Ecto neural progenitor cell (in vitro differentiated cells): Measurements from ENCODE around the gene CEACAM3.
A peak's percentile ranks its signal among the peaks of the same experiment; 100 is the strongest.
"Not testable (repeated sequence)": the region's sequence is repeated elsewhere in the genome, so short reads cannot be mapped to it uniquely, and the experiment has no call there.

Source experiments
- DNase-seq: peaks from one replicate; pipeline ENCODE4 v3.0.0-alpha.2; 2018; ENCODE audit warnings: low spot score

CEACAM3 gene

DNA sequence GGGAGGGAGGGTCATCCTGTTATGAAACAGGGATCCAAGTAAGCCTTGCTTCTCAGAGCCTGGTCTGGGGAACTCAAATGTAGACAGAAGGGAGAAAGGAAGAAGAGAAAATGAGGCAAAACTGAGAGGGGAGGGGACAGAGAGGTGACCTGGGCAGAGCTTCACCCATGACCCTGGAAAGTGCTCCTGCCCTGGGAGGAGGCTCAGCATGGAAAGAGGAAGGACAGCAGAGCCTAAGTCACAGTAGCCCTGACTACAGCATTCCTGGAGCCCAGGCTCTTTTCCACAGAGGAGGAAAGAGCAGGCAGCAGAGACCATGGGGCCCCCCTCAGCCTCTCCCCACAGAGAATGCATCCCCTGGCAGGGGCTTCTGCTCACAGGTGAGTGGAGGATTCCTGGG lies at the start of gene CEACAM3:
Gene CEACAM3, plus strand, starts transcription at position 226 of the 400 bp plus-strand sequence. Its CDS starts 91 bp downstream, at position 317.
- DNase-seq, result no peak

DNA sequence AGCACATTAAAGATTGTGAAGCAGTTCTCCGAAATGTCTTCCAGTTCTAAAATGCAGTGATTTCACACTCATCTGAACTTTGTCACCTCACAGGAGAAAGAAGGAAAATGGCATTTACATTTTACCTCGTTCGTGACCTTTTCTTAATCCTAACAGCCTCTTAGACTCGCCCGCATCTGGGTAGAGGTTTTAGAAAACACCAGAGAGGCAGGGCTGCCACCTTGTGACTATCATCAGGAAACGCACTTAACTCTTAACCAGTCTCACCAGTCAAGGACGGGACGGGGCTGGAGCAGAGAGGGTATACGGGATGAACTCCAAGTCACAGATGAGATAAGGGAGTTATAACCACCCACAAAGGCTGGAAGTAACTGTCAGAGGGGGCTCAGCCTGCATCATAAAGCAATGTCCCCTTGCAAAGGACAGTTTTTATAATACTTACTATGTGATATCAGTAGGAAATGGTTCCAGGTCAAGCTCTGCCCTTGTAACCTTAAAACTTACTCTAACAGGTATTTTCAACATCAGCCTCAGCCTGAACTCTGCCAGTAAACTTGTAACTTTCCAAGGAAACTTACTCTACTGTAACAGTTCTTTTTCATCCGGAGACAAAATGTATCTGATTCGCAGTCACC lies 49.7 kb upstream of the CEACAM3 start:
- DNase-seq, result peak; percentile 62

DNA sequence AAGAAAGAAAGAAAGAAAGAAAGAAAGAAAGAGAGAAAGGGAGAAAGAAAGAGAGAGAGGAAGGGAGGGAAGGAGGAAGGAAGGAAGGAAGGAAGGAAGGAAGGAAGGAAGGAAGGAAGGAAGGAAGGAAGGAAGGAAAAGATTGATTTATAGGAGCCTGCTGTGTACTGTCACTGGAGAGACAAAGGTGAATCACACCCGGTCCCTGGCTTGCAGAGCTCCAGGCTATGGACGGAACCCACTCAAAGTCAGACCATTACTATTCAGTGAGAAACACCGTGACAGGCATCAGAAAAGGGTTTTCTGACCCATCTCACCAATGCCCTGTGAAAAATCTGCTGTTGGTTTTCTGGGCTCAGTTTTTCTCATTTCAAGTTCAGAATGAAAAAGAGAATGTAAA lies 48.4 kb upstream of the CEACAM3 start:
- no peak for DNase-seq

DNA sequence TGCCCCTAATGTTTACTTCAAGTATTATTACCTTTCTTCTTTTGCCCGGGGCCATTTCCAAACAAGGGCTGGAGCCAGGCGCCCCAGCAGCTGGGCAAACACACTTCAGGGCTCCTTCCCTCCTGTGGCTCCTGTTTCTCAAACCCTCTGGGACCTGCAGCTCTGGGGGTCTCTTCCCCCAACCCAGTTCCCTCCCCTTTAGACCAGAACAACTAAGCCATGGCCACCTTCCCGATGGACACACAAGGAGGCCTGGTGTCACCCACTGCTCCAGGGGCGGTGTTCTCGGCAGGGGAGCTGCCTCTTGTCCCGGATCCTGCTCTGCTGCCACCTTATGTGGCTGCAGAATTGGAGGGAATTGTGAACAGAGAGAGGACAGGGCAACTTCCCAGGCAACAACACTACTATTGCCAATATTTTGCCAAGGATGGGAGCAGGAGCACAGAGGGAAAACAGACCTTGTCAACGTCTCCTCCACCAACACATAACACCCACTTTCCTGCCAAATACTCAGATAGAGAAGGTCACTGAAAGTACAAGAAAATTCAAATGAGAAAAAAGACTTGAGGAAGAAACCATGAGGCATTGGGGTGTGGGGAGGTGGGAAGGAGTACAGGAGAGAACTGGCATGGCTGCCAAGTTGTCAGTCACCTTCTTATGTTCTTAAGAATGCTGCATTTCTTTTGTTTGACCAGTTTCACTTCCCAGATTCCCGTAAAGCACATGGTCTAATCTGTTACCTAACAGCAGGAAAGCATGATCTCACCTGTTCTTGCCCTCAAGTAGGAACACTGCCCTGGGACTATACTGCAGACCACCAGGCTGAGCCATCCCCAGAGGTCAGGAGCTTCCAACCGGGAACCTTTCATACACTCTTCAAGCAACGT lies 45.9 kb upstream of the CEACAM3 start:
- not testable (repeated sequence) for DNase-seq

DNA sequence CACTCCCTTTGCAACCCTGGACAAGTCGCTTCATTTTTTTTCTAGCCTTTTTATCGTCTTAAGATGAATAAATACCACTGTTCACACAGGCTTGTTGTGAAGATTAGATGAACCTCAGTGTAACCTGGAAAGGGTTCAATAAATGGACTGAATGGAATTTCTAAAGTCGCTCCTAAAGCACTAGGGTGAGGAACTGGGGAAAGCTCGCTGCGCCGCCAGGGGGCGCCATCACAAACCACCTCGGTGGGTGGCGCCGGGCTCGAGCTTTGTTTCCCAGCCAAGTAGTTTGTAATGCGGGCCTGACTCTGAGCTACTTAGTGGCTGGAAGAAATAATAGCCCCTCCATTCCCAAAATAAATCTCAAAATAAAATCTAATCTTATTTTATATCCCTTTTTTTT lies 43.2 kb upstream of the CEACAM3 start:
- peak; percentile 74 for DNase-seq

DNA sequence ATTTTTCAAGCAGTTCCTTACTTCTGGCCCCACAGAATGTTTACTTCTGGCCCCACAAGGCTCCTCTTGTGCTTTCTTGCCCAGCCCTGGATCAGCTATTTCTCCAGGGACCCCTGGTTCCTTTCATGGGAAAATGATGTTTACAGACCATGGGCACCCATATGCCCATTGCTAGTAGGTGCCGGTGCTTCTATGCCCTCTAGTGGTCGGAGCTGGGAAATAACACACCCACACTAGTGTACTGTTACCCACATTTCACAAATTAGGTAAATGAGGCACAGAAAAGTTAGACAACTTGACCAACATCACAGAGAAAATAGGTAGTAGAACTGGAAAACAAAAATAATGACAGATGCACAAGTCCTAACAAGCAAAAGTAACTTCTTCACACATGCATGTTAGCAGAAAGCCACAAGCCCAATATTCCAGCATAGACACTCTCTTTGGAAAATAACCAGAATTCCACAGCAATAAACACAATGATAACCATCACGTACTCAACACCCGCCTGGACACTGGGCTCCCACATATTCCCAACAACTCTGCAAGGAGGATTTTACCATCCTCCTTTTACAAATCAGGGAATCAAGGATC lies 42.4 kb upstream of the CEACAM3 start:
- DNase-seq, result no peak

DNA sequence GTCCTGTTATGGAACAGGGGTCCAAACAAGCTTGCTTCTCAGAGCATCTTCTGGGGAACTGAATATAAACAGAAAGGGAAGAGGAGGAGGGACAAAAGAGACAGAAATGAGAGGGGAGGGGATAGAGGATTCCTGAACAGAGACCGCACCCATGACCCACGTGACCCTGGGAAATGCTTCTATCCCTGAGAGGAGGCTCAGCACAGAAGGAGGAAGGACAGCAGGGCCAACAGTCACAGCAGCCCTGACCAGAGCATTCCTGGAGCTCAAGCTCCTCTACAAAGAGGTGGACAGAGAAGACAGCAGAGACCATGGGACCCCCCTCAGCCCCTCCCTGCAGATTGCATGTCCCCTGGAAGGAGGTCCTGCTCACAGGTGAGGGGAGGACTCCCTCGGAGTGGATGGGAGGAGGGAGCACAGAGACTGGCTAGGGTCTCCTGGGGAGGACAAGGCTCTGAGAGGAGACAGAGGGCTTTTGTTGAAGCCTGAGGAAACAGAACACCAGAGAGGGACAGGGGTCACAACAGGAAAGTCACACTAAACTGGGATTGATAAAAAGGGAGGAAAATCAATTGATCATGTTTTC lies 41.0 kb upstream of the CEACAM3 start, which contains the start of gene CEACAM6:
Gene CEACAM6, plus strand, starts transcription at position 203 of the 586 bp plus-strand sequence. Its CDS starts 109 bp downstream, at position 312.
- DNase-seq, result no peak

DNA sequence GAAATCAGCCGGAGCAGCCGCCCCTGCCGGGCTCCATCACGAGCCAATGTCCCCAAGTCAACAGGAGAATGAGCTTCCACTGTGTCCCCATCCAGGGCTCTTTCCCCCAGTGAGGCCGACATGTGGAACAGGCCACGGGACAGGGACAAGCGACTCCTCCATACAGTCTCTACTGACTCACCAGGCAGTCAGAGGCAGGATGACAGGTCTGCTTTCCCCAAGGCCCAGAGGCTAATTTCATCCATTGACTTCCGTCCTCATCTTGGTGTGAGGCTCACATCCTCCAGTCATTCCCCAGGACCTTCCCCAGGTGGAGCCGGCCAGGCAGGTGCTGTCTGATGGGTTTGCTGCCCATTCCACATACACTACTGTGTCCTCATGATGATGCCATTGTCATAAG lies 37.5 kb upstream of the CEACAM3 start:
- DNase-seq, result no peak

DNA sequence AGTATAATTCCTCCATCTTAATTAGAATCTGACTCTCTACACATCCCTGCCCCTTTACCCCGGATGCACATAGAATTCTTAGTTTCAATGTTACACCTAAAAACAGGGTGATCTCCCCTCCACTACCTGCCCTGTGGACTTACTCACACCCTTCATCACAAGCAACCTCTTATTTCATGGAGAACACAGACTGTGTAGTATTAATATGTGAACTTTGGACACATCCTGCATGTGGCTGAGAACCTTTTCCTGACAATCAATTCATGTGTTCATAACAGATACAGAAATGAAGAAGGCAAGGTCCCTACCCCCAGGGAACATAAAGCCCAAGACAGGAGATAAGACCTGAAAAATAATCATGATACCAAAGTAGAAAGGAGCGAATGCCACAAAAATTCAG lies 29.3 kb upstream of the CEACAM3 start:
- DNase-seq, result no peak

DNA sequence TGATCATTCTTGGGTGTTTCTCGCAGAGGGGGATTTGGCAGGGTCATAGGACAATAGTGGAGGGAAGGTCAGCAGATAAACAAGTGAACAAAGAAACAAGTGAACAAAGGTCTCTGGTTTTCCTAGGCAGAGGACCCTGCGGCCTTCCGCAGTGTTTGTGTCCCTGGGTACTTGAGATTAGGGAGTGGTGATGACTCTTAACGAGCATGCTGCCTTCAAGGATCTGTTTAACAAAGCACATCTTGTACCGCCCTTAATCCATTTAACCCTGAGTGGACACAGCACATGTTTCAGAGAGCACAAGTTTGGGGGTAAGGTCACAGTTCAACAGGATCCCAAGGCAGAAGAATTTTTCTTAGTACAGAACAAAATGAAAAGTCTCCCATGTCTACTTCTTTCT lies 28.3 kb upstream of the CEACAM3 start:
- not testable (repeated sequence) for DNase-seq

DNA sequence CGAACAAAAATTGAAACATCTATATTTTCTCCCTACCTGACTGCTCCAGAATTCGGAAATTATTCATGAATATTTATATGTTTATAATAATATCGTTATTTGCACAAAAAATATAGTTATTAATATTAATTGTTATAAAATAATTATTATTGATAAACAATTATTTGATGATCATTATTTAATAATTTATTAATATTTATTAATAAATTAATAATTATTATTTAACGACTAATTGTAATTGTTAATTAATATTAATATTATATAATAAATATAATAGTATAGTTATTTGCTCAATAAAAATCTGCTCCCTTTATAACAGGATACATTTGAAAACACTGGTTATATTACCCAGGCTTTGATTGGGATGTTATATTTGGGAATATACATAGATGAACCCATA lies 26.8 kb upstream of the CEACAM3 start:
- no peak for DNase-seq

DNA sequence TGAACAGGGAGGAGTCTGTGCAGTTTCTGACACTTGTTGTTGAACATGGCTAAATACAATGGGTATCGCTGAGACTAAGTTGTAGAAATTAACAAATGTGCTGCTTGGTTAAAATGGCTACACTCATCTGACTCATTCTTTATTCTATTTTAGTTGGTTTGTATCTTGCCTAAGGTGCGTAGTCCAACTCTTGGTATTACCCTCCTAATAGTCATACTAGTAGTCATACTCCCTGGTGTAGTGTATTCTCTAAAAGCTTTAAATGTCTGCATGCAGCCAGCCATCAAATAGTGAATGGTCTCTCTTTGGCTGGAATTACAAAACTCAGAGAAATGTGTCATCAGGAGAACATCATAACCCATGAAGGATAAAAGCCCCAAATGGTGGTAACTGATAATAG lies 25.0 kb upstream of the CEACAM3 start:
- DNase-seq, result no peak

DNA sequence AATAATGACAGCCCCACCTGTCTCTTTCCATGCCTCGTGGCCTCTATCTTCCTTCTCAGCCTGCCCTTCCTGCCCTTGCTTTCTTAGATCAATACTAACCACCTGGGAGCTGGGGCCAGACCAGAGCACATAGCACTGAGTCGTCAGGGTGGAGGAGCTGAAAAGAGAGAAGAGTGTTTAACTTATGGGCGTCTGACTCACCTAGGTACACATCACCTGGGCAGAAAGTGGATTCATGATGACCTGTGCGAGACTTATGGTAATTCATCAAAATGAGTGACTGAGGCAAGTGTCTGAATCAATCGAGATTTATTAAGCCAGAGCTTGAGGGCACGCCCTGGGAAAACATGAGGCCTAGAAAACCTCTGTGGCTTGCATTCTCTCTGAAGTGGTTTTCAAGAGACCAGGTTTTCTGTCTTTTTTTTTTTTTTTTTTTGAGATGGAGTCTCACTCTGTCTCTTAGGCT lies 21.8 kb upstream of the CEACAM3 start:
- no peak for DNase-seq

DNA sequence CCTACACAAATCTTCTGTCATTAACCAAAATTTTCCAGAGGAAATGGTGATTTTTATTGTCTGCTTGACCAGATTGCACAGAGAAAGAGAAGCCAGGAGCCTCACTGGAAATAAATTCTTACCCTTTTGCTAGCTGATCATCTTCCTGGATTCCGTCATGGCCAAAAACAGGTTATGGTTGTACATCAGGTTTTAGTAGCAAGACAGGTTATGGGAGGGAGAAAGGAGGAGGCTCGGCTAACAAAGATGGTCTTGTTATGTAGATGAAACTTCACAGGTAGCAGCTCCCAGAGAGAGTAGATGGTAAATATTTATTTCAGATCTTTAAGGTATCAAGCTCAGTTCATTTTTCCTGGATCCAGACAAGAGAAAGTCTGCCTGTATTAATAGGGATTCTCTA lies 19.7 kb upstream of the CEACAM3 start:
- DNase-seq, result no peak

DNA sequence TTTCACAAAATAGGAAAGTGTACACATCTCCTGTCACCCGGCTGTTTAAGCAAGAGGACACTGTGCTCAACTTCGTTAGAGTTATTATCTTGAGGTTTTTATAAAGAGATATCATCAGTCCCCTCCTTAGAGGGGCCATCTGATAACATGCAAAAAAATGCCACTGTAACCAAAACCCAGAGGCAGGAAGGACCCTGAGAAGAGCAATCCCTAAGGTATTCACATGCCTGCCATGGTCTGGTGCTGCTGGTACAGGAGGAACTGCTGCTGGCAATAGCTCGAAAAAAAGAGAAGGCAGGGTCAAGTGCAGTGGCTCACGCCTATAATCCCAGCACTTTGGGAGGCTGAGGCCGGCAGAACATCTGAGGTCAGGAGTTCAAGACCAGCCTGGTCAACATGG lies 12.8 kb upstream of the CEACAM3 start:
- DNase-seq, result no peak

DNA sequence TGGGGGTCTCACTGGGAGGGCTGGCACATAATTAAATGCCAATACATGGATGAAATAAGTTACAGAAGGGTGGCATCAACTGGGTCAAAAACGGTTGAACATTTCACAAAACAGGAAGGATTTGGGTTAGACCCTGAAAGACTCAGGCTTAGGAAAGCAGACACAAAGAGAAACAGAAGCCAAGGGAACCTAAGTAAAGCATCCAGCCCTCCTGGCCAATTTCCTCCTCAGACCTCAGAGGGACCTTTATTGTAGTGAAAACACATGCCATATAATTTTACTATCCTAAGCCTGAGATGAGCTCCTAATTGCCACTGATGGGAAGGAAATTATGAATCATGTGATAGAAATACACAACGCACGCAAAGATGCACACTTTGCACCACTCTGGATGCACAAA lies 12.1 kb upstream of the CEACAM3 start:
- no peak for DNase-seq

DNA sequence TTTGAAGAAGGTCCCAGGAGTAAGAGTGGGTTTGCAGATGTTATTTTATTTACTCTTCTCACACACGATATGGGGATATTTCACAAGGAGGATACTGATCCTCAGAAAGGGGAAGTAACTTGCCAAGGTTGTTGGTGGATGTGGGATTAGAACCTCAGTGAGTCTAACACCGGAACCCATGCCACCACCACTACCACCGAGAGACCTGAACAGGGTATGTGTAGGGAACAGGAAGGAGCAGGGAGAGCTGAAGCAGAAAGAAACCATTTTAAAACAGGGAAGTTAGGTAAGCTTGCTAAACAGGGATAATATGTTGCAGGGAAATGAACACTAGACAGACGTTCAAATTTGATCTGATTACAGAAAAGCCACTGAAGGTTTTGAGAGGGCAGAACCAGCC lies 11.6 kb upstream of the CEACAM3 start:
- no peak for DNase-seq

DNA sequence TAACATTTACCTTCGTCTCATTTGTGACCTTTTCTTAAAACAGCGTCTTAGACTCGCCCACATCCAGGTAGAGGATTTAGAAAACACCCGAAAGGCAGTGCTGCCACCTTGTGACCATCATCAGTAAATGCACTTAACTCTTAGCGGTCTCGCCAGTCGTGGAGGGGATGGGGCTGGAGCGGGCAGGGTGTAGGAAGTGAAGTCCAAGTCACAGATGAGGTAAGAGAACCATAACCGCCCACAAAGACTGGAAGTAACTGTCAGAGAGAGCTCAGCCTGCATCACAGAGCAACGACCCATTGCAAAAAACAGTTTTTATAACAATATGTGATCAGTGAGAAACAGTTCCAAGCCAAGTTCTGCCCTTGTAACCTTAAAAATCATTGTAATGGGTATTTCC lies 10.7 kb upstream of the CEACAM3 start:
- DNase-seq, result peak; percentile 71

DNA sequence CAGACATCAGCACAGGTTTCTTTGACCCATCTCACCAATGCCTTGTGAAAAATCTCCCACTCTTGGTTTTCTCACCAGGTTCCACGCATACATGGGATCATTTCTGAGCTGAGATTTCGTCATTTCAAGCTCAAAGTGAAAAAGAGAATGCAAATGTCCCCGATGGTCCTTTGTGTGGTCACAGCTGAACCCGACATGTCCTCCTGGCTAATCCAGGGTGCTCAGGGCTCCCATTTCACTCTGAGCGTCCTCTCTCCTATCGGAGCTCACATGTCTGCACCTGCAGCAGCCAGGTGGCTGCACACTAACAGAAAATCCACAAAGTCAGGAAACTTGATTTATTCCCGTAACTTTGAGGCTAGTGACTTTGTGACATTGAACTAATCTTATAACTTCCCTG lies 9.3 kb upstream of the CEACAM3 start:
- no peak for DNase-seq

DNA sequence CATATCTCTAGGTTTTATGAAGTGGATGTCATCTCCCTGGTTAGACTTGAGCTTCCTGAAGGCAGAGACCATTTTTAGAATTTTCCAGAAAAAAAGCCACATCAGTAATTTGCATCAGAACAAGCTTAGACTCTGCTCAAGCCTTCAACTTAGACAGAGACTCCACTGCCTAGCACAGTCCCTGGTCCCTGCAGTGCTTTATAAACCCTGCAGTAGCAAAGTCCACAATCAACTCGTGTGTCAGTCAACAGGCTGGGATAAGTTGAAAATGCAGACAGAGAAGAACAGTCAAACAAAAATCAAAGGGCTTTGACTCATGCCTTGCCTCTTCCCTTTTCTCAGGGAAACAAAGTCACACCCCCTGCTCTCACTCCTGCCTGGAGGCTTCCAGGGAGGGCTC lies 7.9 kb upstream of the CEACAM3 start:
- DNase-seq, result not testable (repeated sequence)

DNA sequence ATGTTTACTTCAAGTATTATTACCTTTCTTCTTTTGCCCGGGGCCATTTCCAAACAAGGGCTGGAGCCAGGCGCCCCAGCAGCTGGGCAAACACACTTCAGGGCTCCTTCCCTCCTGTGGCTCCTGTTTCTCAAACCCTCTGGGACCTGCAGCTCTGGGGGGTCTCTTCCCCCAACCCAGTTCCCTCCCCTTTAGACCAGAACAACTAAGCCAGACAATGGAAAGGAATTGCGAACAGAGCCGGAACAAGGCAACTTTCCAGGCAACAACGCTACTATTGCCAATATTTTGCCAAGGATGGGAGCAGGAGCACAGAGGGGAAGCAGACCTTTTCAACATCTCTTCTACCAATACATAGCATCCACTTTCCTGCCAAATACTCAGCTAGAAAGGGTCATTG lies 7.3 kb upstream of the CEACAM3 start:
- DNase-seq, result not testable (repeated sequence)
